HG02763 (cell line): ENCODE data around the gene TMEM81.

Source experiments
- ATAC-seq: cut with Tn5 transposase; IDR thresholded peaks from one replicate; pipeline ENCODE4 v1.9.1; 2021; ENCODE audit warnings: mild to moderate bottlenecking, moderate library complexity; ENCODE audit not compliant: unreplicated experiment

Gene TMEM81

DNA sequence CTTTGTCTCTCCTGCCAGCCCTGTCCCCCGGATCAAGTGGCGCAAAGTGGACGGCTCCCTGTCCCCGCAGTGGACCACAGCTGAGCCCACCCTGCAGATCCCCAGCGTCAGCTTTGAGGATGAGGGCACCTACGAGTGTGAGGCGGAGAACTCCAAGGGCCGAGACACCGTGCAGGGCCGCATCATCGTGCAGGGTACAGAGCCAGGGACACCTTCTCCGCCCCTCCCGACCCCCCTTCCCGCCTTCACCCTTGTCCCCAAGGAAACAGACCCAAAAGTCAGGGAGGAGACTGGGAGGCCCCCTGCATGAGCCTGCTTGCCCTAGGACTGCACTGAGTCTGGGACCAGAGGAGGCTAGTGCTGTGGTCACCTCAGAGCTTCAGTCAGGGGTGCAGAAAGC is 23.0 kb downstream of the TMEM81 start:
- ATAC-seq = no peak

DNA sequence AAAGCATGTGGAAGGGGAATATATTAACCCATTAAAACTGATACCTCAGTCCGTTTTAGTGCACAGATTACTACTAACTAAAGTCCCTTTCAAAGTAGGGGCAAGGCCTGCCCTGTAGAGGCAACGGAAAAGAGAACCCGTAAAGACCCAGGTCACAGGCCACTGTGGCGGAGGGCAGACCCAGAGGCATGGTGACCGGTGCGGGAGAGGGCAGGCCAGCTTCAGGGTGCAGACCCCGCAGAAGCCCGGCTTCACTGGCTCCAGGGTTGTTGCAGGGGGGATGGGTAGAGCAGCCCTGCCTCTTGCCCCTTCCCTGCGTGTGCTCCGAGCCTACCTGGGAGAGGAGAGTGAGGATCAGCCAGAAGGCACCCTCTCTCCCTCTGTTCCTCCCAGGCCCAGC is 23.5 kb downstream of the TMEM81 start:
- ATAC-seq = no peak

DNA sequence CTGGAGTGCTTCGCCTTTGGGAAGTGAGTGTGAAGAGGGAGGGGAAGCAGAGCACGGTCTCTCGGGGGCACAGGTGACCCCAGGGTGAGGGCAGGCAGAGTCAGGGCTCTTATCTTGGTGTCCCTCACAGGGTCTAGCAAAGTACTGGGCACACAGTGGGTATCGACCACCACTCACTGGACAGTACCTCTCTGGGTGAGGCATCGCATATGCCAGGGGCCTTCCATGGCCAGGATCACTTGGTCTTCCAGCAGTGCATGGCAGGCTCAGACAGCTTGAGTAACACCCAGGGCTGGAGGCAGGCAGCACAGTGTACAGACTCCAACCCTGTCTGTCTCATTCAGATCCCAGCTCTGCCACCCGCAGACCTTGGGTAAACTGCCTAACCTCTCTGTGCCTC is 24.6 kb downstream of the TMEM81 start:
- ATAC-seq = no peak

DNA sequence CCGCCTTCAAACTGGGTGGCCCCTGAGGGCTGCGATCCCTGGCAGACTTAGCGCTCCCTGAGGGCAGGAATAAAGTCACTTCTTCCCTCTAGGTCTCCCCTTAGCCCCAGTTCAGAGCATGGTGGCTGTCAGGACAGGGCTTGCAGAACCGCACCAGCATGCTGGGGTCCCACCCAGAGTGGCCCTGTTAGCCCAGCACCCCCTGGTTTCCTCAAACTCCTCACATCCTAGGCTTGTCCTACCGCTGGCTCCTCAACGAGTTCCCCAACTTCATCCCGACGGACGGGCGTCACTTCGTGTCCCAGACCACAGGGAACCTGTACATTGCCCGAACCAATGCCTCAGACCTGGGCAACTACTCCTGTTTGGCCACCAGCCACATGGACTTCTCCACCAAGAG is 25.4 kb downstream of the TMEM81 start:
- ATAC-seq = no peak

DNA sequence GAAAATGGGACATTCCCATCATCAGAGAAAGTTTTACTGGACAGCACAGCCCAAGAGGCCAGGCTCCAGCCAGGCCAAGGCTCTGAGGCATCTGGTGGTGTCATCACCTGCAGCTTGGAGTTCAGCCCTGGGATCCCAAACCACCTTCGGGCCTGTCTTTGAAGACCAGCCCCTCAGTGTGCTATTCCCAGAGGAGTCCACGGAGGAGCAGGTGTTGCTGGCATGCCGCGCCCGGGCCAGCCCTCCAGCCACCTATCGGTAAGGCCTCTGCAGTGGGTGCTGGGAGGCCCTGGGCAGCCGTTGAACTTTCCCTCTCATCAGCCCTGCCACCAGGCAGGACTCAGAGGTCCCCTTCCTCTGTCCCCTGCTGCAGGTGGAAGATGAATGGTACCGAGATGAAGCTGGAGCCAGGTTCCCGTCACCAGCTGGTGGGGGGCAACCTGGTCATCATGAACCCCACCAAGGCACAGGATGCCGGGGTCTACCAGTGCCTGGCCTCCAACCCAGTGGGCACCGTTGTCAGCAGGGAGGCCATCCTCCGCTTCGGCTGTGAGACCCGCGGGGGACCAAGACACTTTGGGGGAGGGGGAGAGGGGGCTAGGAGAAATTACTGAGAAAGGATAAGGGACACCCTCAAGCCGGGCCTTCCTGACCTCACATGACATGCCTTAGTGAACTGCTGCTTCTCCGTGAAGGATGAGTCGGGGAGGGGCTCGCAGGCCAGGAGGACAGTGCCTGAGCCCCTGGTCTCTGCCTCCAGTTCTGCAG is 26.3 kb downstream of the TMEM81 start:
- ATAC-seq = no peak

DNA sequence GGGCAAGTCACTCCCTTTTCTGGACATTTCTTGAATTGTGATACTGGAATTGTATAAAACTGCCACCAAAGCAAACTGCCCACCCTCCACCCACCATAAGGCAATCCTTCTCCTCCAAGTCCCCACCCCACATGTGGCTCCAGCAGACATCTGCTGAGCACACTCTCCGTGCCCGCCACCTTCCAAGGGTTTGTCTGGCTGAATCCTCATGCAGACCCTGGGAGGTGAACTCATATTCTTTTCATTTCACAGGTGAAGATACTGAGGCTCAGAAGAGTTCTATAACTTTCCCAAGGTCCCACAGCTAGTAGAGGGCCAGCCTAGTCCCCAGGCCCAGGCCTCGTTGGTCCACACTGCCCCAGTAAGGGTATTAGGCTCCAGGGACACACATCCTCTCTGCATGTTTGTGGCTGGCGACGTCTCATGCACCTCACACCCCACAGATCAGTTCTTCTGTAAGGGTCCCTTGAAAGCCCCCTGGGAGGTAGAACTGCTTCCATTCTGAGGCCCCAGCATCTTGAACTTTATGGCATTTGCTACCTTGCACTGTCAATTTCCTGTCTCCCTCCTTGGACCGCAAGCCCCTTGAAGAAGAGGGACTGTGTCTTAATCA is 27.2 kb downstream of the TMEM81 start:
- no peak for ATAC-seq

DNA sequence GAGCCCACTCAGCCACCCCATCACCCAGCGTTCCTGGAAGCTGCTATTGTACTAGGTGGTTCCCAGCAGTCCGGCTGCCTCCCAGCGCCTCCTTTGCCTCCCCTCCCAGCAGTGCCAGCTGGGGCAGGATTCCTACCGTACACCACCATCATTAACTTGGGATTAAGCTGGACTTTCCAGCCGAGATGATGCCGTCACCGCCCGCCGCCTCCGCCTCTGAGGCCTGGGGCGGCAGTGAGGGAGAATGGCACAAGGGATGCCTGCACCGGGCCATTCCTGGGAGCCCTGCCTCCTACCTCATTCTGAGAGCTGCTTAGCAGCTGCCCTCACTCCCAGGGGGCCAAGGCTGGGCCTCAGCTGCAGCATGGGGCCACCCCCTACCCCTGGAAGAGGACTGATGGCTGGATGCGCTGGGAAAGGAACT is 28.1 kb downstream of the TMEM81 start:
- no peak for ATAC-seq

DNA sequence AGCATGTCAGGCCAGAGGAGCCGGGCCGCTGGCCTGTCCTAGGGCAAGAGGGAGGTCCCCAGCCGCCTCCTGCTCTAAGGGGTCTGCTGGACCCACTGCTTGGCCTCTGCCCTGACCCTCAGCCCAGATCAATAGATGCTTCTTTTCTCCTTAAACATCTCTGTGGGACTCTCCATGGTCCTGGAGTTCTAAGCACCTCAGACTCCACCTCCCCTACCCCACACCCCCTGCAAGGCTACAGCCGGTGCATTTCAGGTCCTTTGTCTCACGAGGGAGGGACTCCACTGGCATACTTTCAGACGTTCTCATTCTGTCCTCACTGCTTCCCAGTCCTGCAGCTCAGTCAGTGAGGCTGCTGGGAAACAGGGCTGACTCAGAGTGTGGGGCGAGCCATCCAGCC is 30.2 kb downstream of the TMEM81 start:
- ATAC-seq = no peak

DNA sequence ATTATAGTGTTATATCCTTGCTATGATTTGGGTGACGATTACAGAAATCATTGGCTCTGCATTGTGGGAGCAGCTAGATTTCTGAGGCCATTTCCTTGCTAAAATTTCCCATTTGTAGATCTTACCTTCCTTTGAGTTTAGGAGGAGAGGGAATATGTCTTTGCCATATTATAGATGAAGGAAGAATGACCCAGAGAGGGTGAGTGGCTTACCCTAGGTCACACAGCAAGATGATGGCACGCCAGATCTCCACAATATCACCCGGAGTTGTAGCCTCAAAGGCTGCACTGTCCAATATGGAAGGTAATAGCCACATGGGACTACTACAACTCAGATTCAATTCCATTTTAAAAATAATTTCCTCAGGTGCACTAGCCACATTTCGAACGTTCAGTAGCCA is 31.0 kb downstream of the TMEM81 start:
- no peak for ATAC-seq

DNA sequence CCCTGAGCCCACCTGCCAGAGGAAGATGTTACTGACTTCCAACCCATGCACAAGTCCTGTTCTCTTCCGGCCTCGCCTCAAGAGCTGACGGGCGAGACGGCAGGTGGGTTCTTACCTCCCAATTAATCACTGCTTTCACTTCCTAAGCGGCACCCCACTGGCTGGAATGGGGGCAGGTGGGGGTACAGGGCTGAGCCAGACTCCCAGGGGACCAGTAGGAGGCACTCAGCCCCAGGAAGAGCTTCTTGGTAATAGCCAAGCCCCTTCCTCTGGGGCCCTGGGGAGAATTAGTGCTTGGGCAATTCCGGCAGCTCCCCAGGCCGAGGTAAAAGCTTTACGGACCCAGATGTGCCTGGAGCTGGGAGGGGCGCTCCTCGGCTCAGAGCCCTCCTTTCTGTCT is 31.6 kb downstream of the TMEM81 start:
- no peak for ATAC-seq

DNA sequence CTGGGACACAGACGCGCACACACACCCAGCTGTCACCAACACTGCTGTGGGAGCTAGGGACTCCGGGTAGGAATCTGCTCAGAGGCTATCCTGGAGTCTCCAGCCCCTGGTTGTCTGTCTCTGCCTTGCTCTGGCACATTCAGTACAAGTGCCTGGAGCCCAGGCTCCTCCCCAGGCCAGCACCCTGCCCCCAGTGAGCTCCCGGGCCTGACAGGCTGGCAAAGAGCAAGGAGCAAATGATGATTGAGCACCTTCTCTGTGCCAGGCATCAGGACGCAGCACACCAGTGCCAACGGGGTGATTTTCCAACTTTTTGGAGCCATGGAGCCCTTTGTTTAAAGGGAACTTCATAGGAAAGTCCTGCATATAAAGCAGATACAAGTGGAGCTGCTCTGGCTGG is 34.8 kb downstream of the TMEM81 start:
- ATAC-seq = no peak

DNA sequence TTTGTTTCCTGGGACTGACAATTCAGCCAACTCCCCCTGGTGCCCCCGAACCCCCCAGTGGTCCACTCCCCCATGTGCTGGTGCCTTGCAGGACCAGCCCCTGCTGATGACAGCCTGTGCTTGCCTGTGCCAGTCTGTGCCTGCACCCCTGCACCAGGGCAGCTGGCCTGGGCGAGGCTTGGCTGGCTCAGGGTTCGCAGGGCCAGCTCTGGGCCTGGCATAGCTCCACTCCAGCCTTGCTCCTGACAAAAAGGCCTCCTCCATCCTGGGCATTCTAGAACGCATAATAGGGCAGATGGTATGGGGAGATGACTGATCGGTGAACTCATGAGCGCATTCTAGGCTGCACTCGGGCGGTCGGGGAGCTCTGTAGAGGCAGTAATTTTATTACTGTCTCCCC is 35.9 kb downstream of the TMEM81 start:
- no peak for ATAC-seq

DNA sequence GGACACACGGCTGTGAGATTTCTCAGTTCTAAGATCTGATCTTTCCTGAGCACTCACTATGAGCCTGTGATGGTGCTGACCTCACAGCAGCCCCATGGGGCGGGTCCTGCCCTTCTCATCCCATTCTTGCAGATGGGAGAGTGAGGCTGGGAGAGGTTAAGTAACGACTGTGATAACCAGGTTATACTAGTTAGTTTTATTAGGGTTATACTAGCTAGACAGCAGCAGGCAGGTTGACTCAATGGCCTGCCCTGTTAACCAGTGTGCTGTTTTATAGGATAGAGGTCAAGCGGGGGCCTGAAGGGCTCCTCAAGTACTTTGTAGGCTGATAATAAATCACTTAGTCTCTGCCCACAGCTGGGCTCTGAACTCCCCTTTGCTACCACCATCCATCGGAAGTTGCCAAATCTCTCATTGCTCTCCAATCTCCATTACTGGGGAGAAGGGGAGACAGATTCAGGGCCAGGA is 36.5 kb downstream of the TMEM81 start:
- ATAC-seq = no peak

DNA sequence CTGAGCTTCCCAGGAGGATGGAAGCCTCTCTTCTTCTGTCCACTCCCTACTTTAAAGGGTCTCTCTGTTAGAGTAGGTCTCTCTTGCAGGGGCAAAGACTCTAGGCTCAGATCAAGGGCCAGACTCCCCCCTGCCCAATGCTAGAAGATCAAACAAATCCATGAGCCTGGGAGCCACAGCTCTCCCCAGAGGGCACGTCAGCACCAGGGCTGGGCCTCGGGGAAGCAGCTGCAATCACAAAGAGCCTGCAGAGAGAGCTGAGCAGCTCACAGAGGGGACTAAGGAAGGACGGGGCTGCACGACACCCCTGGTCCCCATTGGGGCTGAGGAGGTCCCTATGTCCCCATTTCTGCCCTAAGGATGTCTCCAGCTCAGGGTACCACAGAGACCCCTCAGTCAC is 37.4 kb downstream of the TMEM81 start:
- no peak for ATAC-seq

DNA sequence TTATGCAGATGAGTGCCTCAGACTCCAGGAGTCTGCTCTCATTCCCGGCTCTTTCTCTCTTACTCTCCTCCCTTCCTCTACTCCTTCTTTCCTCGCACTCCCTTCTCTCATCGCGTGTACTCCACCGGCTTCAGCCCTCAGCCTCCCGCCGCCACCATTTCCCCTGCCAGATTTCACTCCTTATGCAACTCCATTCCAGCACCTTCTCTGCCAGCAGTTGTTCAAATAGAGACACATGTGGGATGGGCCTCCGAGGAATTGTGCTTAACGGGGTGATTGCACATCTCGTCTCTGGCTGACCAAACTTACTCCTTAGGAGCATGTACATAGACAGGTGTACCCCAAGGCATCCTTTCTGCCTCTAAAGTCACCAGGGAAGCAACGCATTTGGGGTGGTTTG is 39.1 kb downstream of the TMEM81 start:
- no peak for ATAC-seq

DNA sequence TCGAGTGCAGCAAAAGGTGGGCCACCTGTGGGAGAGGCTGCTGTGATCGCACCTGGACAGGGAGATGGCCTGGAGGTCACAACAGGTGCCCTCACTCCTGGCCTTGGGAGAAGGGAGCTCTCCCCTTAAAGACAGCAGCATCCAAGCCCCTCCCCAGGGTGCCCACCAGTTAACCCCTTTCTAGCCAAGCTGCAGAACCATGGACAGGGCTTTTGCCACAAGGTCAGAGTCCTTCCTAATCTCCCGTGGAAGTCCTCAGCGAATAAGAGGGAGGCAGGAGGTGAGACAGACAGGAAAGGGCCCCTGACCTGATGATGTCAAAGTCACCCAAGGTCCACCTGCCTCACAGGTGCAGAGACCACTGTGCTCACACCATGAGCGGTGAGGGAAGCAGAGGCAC is 39.5 kb downstream of the TMEM81 start:
- ATAC-seq = no peak

DNA sequence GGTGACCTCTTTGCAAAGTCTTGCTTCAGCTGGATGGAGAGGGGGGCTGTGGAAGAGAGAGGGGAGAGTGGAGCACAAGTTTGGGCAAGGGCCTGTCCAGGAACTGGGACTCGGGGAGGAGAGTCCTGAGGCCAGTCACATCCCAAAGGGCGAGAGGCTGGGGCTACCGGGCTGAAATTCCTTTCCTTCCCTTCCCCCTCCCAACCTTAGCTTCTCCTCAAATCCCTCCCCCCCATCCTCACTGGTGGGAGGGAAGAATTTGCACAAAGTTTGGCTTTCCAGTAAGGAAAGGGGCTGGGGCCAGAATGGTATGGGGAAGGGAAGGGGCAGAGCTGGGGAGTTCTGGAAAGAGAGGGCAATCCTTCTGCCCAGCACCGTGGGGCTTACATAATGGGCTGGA is 40.4 kb downstream of the TMEM81 start:
- no peak for ATAC-seq

DNA sequence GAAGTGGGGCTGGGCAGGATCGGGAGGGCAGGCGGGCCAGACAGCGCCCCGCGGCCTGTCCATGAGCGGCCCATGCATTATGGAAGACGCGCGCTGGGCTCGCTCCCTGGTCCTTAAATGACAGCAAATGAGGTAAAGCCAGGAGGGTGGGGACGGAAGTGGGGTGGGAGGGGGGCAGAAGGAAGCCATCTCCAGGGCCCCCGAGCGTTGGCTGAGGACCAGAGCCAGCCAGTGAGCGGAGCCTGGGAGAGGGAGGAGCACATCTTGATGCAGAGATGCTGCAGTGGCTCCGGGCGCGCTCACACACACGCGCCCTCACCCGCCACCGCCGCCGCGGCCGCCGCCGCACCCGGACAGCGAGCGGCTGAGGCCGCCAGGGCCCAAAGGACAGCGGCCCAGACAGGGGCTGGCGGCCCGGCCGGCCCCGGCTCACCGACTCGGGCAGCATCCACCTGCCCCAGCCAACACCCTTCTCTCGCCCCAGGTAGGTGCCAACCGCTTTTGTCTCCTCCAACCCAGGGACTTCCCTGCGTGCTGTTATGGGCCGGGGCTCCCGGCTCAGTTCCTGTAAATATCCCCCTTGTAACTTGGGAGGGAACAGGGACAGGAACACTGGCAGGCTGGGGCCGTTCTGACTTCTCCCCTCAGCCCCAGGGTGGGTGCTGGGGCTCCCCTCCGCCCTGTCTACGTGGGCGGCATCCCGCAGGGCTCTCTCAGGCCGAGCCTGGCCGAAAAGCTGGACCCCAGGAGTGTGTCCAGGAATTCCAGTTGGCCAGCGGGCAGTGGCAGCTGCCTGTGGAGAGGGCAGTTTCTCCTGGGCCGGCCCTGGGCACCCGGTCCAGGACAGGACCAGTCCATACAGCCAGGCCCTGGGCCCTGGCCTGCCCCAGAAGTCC is 41.1 kb downstream of the TMEM81 start, which contains the start of gene CNTN2:
CNTN2 (plus strand) TSS at position 302 of the 896 bp plus-strand sequence. CDS start 9,974 bp downstream, outside the sequence.
- ATAC-seq = no peak

DNA sequence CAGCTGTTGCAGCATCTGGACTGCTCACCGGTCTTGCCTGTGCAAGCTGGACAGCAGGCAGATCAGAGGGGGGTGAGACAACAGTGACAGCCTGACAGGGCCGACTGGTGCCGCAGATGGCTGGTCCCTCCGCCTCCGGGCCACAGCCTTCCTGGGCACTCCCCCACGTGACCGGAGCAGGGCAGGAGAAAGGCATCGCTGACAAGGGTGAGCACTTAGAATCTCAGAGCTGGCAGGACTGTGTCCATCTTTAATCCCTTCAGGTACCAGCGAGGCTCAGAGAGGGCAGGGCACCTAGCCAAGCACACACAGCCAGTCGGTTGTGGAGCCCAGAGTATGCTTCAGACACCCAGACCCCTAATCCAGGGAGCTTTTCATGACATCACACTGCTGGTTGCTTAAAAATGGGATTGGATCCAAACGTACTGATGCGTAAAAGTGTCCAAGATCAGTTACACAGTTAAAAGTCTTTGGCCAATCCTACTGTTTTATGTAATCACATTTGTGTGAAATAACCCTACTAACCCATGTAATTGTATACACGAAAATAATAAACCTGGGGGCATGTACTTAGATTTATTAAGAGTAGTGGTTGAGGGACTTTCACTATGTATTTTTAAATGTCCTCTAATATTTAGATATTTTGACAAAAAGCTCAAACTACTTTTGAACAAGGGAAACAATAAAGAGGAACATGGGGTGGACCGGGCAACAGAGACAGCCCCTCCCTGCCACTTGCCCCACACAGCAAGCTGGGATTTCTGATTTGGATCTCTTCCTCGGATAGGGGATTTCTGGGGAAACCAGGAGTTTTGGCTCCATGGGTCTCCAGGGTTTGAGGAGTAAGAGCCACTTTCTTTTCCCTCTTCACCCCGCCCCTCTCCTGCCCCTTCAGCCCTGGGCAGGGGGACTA is 42.0 kb downstream of the TMEM81 start:
- no peak for ATAC-seq

DNA sequence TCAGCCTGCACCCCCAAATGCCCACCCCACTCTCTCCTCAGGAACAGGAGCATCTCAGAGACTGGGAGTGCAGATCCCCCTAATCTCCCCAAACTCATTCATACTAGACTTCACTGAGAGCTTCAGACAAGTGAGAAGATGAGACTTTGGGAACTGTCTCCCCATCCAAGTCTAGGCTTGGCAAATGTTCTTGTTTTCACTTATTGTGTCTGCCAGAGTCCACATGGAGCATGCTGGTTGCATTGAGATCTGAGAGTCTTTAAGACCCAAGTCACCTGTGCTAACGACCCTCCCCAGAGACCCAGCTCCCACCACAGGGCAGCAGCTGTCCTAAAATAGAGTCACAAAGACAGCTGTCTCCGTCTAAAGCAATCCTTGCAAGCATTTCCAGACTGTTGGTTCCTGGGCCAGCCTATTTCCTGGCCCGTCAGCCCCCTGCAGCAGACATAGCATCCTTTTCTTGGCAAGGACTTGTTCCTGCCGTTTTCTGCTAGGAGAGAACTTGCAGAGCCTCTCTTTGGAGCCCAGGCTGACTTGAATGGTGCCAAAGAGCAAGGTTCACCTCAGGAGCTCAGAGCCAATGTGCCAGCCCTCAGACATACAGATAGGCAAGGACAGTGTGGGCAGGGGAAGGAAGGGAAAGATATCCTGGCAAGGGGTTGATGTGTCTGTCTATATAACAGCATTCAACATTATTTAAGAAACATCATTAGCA is 43.1 kb downstream of the TMEM81 start:
- no peak for ATAC-seq
